SH-SY5Y (cell line): ENCODE measurements around the gene DCAF15.

ENCODE experiments used
- GATA2 ChIP-seq: IDR thresholded peaks from 2 replicates; pipeline ENCODE4 v1.6.1; 2011; ENCODE audit warnings: mild to moderate bottlenecking, low read depth, low read length
- GATA3 ChIP-seq: IDR thresholded peaks from 2 replicates; pipeline ENCODE4 v1.6.1; 2011; ENCODE audit warnings: low read depth, mild to moderate bottlenecking, low read length, moderate library complexity

DCAF15 gene

GRCh38 chr19:13972368-13973155 lies 20.3 kb downstream of the DCAF15 start:
- no peak for TF ChIP-seq GATA3
- no peak for TF ChIP-seq GATA2

GRCh38 chr19:13974073-13974472 lies 21.8 kb downstream of the DCAF15 start:
- no peak for TF ChIP-seq GATA3
- no peak for TF ChIP-seq GATA2

DNA sequence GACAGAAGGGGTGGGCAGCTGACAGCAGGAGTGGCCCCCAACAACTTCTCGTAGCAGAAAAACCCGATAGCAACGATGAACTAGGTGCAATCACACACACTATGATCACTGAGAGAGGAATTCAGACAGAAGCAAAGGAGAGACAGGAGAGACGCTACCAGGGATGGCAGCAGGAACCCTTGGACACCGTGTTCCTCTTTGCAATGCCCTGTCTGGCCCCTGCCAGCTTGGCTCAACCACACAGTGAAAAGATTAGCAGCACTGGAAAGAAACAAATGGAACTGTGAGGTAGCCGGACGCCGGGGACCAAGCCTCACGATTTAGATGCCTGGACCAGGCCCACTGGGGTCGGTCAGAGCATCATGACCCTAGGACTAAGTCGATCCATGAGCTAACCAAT lies 23.6 kb downstream of the DCAF15 start:
- no peak for TF ChIP-seq GATA2
- no peak for TF ChIP-seq GATA3

DNA sequence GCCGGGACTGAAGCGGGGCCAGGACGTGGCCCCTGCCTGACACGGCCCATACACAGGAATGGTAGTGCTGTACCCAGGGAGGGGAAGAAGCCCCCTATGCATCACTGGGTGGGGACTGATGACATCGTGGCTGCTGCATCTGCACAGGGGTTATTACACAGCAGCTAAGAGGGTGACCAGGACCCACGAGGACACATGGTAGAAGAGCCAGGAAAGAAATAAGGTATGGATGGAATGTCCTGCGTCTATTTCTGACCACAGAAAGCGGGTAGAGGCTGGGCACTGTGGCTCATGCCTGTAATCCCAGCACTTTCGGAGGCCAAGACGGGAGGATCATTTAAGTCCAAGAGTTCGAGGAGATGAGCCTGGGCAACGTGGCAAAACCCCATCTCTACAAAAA lies 24.1 kb downstream of the DCAF15 start:
- no peak for TF ChIP-seq GATA2
- no peak for TF ChIP-seq GATA3

DNA sequence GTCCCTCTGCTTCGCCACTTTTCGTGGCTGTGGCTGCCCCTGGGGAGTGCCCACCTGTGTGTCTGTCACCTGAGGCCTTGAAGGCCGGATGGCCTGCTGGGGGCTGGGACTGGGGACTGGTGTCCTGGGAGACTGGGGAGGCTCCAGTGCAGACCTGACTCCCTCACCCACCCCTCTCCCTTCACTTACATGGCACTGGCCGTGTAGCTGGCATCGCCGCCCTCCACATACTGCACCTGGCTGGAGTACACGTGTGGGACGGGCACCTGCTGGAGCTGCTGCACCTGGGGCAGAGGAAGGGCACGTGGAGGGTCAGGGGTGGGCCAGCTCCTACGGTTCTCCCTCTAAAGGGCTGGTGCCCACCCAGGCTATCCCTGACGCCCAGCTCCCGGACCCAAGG lies 25.5 kb downstream of the DCAF15 start:
- TF ChIP-seq GATA3 (no peak), GATA2 (no peak)

DNA sequence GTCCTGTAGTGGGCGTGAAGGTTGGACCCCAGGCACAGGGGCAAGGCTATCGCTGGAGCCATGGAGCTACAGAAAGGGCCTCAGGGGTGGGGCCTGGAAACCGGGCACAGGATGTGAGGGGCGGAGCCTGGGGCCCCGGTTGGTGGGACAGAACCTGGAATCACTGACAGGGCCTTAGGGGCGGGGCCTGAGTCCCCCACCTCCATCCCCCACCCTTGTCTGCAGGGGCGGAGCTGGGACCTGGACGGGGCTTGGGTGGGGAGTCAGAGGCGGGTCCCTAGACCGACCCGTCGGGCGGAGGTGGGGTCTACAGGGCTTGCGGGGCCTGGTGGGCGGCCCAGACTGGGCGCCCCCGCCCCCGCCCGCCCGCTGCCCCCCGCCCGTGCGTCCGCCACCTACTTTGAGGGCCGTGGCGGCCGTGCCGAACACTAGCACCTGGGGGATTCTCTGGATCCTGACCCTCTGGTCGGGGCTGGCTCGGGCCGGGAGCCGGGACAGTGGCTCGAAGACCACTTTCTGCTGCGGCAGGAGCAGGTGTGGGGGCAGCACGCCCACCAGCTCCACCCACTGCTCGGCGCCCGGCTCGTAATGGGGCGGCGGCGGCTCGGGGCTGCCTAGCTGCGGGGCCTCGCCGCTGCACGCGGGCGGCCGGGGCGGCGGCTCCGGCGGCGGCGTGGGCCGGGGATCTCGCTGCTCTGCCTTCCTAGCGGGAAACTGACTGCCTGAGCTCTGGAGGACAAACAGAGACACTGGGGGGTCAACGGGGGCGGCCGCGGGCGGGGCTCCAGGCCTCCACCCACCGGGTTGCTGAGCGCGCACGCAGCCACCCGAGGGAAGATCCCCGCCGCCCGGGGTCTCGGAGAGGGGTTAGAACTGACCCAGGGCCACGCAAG lies 26.3 kb downstream of the DCAF15 start:
- TF ChIP-seq GATA3 (no peak), GATA2 (no peak)

- TF ChIP-seq GATA3 (no peak), GATA2 (no peak)
These were observed 26.9 kb downstream of the DCAF15 start for GRCh38 chr19:13979244-13979615.

- TF ChIP-seq GATA2 = no peak
These were observed 27.4 kb downstream of the DCAF15 start for GRCh38 chr19:13979686-13980085.

- TF ChIP-seq GATA2 (peak; percentile 94), GATA3 (no peak; the same call in 1 of the 2 replicates)
These were observed 28.0 kb downstream of the DCAF15 start for GRCh38 chr19:13980340-13980739.

DNA sequence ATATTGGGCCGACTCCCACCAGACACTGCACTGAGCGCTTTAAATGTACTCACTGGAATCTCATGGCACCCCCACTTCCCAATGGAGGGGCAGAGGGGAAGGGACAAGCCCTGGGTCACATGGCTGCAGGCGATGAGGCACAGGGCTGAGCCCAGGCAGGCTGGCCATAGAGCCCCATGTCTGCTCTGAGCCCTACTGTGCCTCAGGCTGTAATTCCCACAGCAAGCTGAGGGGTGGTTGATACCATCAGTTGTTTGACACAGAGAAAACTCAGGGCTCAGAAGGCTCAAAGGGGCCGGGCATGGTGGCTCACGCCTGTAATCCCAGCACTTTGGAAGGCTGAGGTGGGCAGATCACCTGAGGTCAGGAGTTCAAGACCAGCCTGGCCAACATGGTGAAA lies 28.7 kb downstream of the DCAF15 start:
- TF ChIP-seq GATA2 = no peak
- TF ChIP-seq GATA3 = no peak

DNA sequence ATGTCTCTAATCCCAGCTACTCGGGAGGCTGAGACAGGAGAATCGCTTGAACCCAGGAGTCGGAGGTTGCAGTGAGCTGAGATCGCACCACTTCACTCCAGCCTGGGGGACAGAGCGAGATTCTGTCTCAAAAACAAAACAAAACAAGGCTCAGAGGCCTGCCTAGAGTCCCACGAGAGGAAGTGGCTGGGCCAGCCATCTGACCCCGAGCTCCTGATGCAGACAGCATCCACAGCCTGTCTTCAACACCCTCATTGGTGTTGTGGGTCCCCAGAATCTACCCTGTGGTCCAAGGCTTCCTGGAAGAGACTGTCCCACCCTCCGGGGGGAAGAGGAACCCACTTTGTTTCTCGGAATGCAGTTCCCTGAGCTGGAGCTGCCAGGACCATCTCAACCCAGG lies 29.2 kb downstream of the DCAF15 start:
- TF ChIP-seq GATA2 = no peak
- TF ChIP-seq GATA3 = no peak

GRCh38 chr19:13981988-13982501 lies 29.7 kb downstream of the DCAF15 start:
- TF ChIP-seq GATA3 (no peak), GATA2 (no peak)

DNA sequence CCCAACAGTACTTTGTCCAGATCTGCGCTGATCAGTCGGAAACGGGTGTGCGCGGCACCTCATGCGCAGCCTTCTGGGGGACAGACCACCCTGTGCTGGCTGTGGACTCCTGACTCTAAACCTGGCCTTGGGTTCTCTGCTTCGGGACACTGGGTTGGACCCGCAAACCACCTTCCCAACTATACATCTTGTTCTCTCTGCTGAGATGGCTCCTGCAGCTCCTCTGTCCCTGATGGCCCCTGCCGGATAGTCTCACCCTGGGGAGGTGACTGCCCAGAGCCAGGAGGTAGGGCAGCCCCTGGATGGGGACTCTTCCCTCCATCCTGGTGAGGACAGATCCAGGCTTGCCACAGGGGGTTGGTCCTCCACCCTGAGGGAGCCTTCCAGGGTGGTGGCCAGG lies 30.5 kb downstream of the DCAF15 start:
- no peak for TF ChIP-seq GATA2
- TF ChIP-seq GATA3 = no peak

GRCh38 chr19:13983213-13983889 lies 31.0 kb downstream of the DCAF15 start:
- no peak for TF ChIP-seq GATA2
- TF ChIP-seq GATA3 = no peak
